Measurements from ENCODE around the gene ACSL6. TPM values are rescaled to one million over a fixed set of nuclear protein-coding genes. Genes with fewer than 3 reads are reported as not detected.
"Not testable (repeated sequence)": the region's sequence is repeated elsewhere in the genome, so short reads cannot be mapped to it uniquely, and the experiment has no call there.

Gene ACSL6
- total RNA-seq, 2 donors from 2014 or later: 1.4 to 6.7 TPM

DNA sequence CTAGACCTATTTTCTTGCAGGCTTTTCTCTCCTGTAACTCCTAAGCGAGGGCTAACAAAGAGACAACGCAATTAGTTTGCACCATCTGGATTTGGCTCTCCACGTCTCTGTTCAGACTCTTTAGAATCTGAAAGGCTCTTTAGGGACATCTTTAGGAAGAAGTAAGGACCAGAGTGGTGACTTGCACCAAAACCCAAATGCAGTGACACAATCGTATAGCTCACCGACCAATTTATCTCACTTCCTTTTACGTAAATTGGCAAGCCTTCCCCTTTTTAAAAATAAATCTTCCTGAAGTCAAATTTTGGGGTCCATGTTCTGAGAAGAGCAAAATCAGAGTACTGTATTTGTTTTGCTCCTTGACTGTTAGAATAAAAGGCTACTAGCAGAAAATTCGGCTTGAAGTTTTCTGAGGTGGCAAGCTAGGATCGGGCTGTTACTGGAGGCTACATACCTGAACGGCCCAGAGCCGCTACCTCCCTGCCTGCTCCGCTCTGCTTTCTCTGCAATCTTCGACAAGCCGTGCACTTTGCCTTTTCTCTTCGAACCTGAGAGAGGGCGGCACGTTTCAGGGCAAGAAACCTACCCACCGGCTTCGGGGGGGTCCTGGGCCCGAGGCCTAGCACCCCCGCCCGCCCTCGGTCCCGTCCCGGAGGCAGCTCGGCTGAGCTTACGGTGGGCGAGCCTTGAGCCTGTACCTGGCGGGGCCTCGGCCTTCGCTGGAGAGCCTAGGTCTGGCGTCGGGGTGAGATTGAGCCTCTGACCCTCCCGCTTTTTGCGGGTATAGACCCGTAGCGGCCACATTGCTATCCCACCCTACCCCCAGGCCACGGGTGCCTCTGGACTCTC, 66.5 kb downstream of the ACSL6 start:
- Mint-ChIP-seq H3K36me3 (ENCODE audit: low read depth) (peaks cover 6% of the 10 kb centered on the region), H3K9me3 (no peaks in the 10 kb centered on the region), H3K4me3 (no peak overlapping the region), H3K4me1 (peaks cover 4% of the 10 kb centered on the region), H3K27me3 (no peaks in the 10 kb centered on the region), H3K27ac (no peak overlapping the region)
- no peak for ATAC-seq (replicated peaks)

- Mint-ChIP-seq H3K36me3 (ENCODE audit: low read depth) (peaks cover under 1% of the 10 kb centered on the region), H3K9me3 (no peaks in the 10 kb centered on the region), H3K4me1 (peaks cover under 1% of the 10 kb centered on the region), H3K27me3 (no peaks in the 10 kb centered on the region), H3K4me3 (no peak overlapping the region), H3K27ac (no peak overlapping the region)
- ATAC-seq (replicated peaks): no peak
Observed at GRCh38 chr5:131943916-131944315, 67.5 kb downstream of the ACSL6 start.

DNA sequence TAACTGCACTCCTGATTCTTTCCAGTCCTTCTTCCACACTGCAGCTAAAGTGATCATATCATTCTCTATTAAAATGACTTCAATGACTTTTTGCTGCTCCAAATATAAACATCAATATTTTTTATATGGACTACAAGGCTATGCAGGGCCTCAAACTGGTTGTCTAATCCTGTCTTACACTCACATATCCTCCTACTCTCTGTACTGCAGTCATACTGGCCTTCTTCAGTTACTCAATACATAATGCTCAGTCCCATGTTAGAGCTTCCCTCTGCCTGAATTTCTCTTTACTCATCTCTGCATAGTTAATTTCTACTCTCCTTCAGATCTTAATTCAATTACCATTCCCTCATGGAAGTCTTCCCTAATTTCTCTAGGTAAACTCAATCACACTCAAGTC, 69.4 kb downstream of the ACSL6 start:
- Mint-ChIP-seq H3K27me3 (no peaks in the 10 kb centered on the region), H3K27ac (no peak overlapping the region), H3K4me3 (no peak overlapping the region), H3K36me3 (ENCODE audit: low read depth) (no peaks in the 10 kb centered on the region), H3K4me1 (no peaks in the 10 kb centered on the region), H3K9me3 (no peaks in the 10 kb centered on the region)
- ATAC-seq (replicated peaks): no peak

DNA sequence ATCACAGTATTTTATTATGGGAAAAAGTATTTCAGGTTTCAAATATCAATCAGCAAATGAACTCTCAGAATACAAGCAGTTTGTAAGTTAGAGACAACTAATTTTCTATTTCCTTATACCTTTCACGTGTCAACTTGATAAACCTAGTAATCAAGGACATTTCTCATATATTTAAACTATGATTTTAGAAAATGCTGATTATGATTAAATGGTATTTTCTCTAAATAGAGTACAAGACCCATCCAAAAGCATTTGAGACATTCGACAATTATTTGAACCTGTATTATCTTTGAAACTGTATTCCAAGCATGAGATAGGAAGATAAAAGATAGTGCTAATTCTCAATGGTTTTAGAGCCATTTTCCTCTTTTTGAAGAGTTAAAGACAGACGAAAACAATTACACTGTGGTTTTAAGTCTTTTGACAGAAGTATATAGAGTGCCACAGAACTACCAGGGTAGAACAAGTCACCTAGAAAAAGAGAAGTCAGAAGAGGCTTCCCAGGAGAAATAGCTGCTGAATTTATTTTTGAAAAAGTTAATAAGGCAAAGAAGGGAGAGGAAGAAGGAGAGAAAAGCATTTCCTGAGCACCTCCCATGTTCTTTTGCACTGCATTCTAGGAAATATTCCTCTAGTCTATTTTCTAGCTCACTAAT, 71.6 kb downstream of the ACSL6 start:
- Mint-ChIP-seq H3K4me3 (no peak overlapping the region), H3K4me1 (no peaks in the 10 kb centered on the region), H3K27me3 (no peaks in the 10 kb centered on the region), H3K9me3 (no peaks in the 10 kb centered on the region), H3K36me3 (ENCODE audit: low read depth) (no peaks in the 10 kb centered on the region), H3K27ac (no peak overlapping the region)
- no peak for ATAC-seq (replicated peaks)

- no peaks in the 10 kb centered on the region for H3K27me3 Mint-ChIP-seq
- peaks cover 20% of the 10 kb centered on the region for H3K9me3 Mint-ChIP-seq
- ATAC-seq (replicated peaks): no peak
- H3K4me1 Mint-ChIP-seq: no peaks in the 10 kb centered on the region
- H3K4me3 Mint-ChIP-seq: no peak overlapping the region
- H3K36me3 Mint-ChIP-seq (ENCODE audit: low read depth): no peaks in the 10 kb centered on the region
- no peak overlapping the region for H3K27ac Mint-ChIP-seq
Observed at GRCh38 chr5:131932235-131932634, 79.2 kb downstream of the ACSL6 start.

DNA sequence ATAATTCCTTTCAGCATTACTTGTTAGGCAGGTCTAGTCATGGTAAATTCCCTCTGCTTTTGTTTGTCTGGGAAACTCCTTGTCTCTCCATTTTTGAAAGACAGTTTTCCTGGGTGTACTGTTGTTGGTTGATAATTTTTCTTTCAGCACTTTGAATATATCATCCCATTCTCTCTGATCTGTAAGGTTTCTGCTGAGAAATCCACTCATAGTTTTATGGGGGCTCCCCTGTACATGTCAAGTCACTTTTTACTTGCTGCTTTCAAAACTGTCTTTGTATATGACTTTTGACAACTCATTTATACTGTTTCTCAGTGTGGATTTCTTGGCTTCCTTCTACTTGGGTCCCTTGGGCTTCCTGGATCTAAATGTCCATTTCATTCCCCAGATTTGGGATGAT, 82.5 kb downstream of the ACSL6 start:
- no peak overlapping the region for H3K4me3 Mint-ChIP-seq
- H3K27ac Mint-ChIP-seq: no peak overlapping the region
- peaks cover 26% of the 10 kb centered on the region for H3K9me3 Mint-ChIP-seq
- H3K36me3 Mint-ChIP-seq (ENCODE audit: low read depth): no peaks in the 10 kb centered on the region
- H3K27me3 Mint-ChIP-seq: no peaks in the 10 kb centered on the region
- ATAC-seq (replicated peaks): no peak
- no peaks in the 10 kb centered on the region for H3K4me1 Mint-ChIP-seq

- Mint-ChIP-seq H3K27ac (no peak overlapping the region), H3K9me3 (peaks cover 26% of the 10 kb centered on the region), H3K4me1 (no peaks in the 10 kb centered on the region), H3K27me3 (no peaks in the 10 kb centered on the region), H3K36me3 (ENCODE audit: low read depth) (no peaks in the 10 kb centered on the region), H3K4me3 (no peak overlapping the region)
- ATAC-seq (replicated peaks): no peak
Observed at GRCh38 chr5:131926168-131926567, 85.3 kb downstream of the ACSL6 start.

- no peaks in the 10 kb centered on the region for H3K36me3 Mint-ChIP-seq (ENCODE audit: low read depth)
- no peak overlapping the region for H3K27ac Mint-ChIP-seq
- no peak overlapping the region for H3K4me3 Mint-ChIP-seq
- H3K9me3 Mint-ChIP-seq: no peaks in the 10 kb centered on the region
- ATAC-seq (replicated peaks): no peak
- H3K4me1 Mint-ChIP-seq: no peaks in the 10 kb centered on the region
- no peaks in the 10 kb centered on the region for H3K27me3 Mint-ChIP-seq
Observed at GRCh38 chr5:131916481-131916880, 95.0 kb downstream of the ACSL6 start.

GRCh38 chr5:131914472-131914871, 97.0 kb downstream of the ACSL6 start:
- ATAC-seq (replicated peaks): no peak
- Mint-ChIP-seq H3K4me1 (no peaks in the 10 kb centered on the region), H3K27ac (no peak overlapping the region), H3K4me3 (no peak overlapping the region), H3K27me3 (no peaks in the 10 kb centered on the region), H3K9me3 (no peaks in the 10 kb centered on the region), H3K36me3 (ENCODE audit: low read depth) (no peaks in the 10 kb centered on the region)

- Mint-ChIP-seq H3K4me3 (no peak overlapping the region), H3K27me3 (no peaks in the 10 kb centered on the region), H3K4me1 (no peaks in the 10 kb centered on the region), H3K36me3 (ENCODE audit: low read depth) (no peaks in the 10 kb centered on the region), H3K27ac (no peak overlapping the region), H3K9me3 (peaks cover under 1% of the 10 kb centered on the region)
- ATAC-seq (replicated peaks): no peak
Observed at GRCh38 chr5:131913603-131914002, 97.9 kb downstream of the ACSL6 start.

DNA sequence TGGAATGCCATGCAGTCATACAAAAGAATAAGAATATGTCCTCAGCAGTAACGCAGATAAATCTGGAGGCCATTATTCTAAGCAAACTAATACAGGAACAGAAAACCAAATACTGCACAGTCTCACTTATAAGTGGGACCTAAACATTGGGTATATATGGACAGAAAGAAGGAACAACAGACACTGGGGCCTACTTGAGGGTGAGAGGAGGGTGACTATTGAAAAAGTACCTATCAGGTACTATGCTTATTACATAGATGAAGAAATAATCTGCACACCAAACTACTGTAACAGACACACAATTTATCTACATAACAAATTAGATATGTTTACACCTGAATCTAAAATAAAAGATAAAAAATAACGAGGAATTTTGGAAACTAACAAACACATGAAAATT, 104.8 kb downstream of the ACSL6 start:
- Mint-ChIP-seq H3K4me1 (peaks cover 9% of the 10 kb centered on the region), H3K27me3 (no peaks in the 10 kb centered on the region), H3K4me3 (no peak overlapping the region), H3K27ac (no peak overlapping the region), H3K36me3 (ENCODE audit: low read depth) (no peaks in the 10 kb centered on the region), H3K9me3 (peaks cover 32% of the 10 kb centered on the region)
- no peak for ATAC-seq (replicated peaks)

DNA sequence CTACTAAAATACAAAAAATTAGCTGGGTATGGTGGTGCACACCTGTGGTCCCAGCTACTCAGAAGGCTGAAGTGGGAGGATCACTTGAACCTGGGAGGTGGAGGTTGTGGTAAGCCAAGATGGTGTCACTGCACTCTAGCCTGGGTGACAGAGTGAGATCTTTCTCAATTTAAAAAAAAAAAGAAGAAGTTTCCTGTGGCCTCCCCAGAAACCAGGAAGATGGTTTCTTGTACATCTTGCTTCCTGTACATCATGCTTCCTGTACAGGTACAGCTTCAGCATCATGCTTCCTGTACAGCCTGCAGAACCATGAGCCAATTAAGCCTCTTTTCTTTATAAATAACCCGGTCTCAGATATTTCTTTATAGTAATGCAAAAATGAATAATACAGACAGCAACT, 109.2 kb downstream of the ACSL6 start:
- H3K36me3 Mint-ChIP-seq (ENCODE audit: low read depth); H3K27me3 Mint-ChIP-seq: not testable (repeated sequence)
- Mint-ChIP-seq H3K4me1 (peaks cover 13% of the 10 kb centered on the region), H3K27ac (peak overlapping the region; percentile 39), H3K9me3 (peaks cover 32% of the 10 kb centered on the region), H3K4me3 (peak overlapping the region; percentile 22)
- ATAC-seq (replicated peaks): peak; percentile 55

Other genes with a start within 250 kb of the ACSL6 start
- gene FNIP1, start 214.6 kb downstream of the ACSL6 start, total RNA-seq: 10 to 100 TPM; 17.5 to 30.4 TPM
- gene MEIKIN, start 66.0 kb downstream of the ACSL6 start, total RNA-seq: not detected
- 1 to 10 TPM in 1 of 2 donors, under 1 TPM in 1; 0.32 to 9.0 TPM for gene IL3, start 49.0 kb upstream of the ACSL6 start, total RNA-seq
- 100 to 1,000 TPM in 1 of 2 donors, 10 to 100 TPM in 1; 14.6 to 159 TPM for gene CSF2, start 62.1 kb upstream of the ACSL6 start, total RNA-seq
- 10 to 100 TPM in 1 of 2 donors, 1 to 10 TPM in 1; 8.4 to 22.9 TPM for gene P4HA2, start 216.2 kb upstream of the ACSL6 start, total RNA-seq
- gene PDLIM4, start 246.0 kb upstream of the ACSL6 start, total RNA-seq: not detected